ENCODE measurements around the gene IKZF3. TPM values are rescaled to one million over a fixed set of nuclear protein-coding genes. Genes with fewer than 3 reads are reported as not detected.

The IKZF3 gene
- total and polyA plus RNA-seq, 4 donors = 1.0 to 3.9 (median 2.6) TPM

DNA sequence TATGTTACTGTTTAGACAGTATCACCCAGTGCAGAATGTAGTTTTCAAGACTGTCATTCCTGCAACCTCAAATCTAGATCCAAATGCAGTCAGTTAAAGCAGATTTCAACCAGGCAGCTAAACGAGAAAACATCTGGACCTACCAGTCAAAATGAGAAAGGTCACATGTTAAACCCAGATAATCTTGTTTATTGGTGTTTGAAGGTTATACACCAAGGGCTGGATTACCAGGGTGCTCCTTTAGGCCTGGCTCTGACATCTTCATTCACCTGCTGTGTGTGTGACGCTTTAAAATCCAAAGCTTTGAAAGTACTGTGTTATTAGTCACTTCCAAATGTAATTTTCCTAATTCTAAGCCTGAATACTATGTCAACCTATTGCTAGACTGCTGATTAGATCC lies 54.9 kb downstream of the IKZF3 start:
- H3K9me3 ChIP-seq (ENCODE audit: control insufficient read depth in 4 of 4, insufficient read depth in 3 of 4, low read length in 3 of 4) = no peaks in the 10 kb centered on the region
- no peaks in the 10 kb centered on the region for H3K36me3 ChIP-seq (ENCODE audit: control insufficient read depth in 4 of 4, insufficient read depth in 4 of 4, low read length in 4 of 4)
- peaks cover 0 to 3% (median 0%) of the 10 kb centered on the region in 3 donors for H3K27me3 ChIP-seq (ENCODE audit: control insufficient read depth in 3 of 3, insufficient read depth in 3 of 3, low read length in 2 of 3)
- no peak overlapping the region for H3K9ac ChIP-seq (ENCODE audit: insufficient read depth in 1 of 2, low read length in 2 of 2)
- no peak for DNase-seq
- H3K4me3 ChIP-seq = no peak overlapping the region
- TF ChIP-seq, protein P1, sequence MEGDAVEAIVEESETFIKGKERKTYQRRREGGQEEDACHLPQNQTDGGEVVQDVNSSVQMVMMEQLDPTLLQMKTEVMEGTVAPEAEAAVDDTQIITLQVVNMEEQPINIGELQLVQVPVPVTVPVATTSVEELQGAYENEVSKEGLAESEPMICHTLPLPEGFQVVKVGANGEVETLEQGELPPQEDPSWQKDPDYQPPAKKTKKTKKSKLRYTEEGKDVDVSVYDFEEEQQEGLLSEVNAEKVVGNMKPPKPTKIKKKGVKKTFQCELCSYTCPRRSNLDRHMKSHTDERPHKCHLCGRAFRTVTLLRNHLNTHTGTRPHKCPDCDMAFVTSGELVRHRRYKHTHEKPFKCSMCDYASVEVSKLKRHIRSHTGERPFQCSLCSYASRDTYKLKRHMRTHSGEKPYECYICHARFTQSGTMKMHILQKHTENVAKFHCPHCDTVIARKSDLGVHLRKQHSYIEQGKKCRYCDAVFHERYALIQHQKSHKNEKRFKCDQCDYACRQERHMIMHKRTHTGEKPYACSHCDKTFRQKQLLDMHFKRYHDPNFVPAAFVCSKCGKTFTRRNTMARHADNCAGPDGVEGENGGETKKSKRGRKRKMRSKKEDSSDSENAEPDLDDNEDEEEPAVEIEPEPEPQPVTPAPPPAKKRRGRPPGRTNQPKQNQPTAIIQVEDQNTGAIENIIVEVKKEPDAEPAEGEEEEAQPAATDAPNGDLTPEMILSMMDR (IDR thresholded peaks at IDR 0.05; ENCODE audit: control extremely low read depth, extremely low read depth) = no peak
- ATAC-seq (ENCODE audit: insufficient read depth, low FRiP score) = no peak
- 63 to 76% methylated on average over 2 of the region's 2 CpGs for WGBS, 2 donors
- H3K4me1 ChIP-seq (ENCODE audit: control insufficient read depth in 5 of 5, insufficient read depth in 5 of 5, low read length in 5 of 5) = peaks cover 0 to 4% (median 0%) of the 10 kb centered on the region in 5 donors
- H3K27ac ChIP-seq (ENCODE audit: low read depth in 1 of 2, low read length in 1 of 2) = no peak overlapping the region

DNA sequence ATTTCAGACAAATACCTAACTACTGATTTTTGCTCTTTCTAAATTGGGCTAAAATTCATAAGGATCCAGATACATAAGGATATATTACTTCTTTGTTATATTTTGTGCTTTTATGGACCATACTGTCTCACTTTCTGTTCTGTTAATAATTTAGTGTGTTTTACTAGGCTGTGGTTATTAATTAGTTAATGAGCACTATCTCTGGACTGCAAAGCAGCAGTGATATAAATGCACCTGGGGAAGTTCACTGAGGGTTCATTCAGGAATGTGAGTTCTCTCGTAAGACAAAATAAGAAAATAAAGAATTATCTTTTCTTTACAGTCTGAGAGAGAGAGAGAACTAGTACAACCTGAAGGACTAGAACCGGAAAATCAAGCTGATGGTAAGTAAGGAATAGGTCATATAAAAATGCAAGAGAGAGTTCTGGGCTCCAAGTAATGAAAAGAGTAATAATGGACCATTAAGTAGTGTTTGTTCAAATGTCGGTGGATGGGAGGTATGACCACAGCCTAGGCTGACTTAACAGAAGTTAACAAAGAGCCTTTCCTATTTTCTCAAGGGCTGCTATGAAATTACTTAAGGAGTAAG lies 55.6 kb downstream of the IKZF3 start:
- Histone ChIP-seq H3K4me3 (no peak overlapping the region), H3K27me3 (ENCODE audit: control insufficient read depth in 3 of 3, insufficient read depth in 3 of 3, low read length in 2 of 3) (peaks cover 0 to 3% (median 0%) of the 10 kb centered on the region in 3 donors), H3K36me3 (ENCODE audit: control insufficient read depth in 4 of 4, insufficient read depth in 4 of 4, low read length in 4 of 4) (no peaks in the 10 kb centered on the region), H3K27ac (ENCODE audit: low read depth in 1 of 2, low read length in 1 of 2) (no peak overlapping the region), H3K9ac (ENCODE audit: insufficient read depth in 1 of 2, low read length in 2 of 2) (no peak overlapping the region), H3K9me3 (ENCODE audit: control insufficient read depth in 4 of 4, insufficient read depth in 3 of 4, low read length in 3 of 4) (no peaks in the 10 kb centered on the region), H3K4me1 (ENCODE audit: control insufficient read depth in 5 of 5, insufficient read depth in 5 of 5, low read length in 5 of 5) (peaks cover 0 to 4% (median 0%) of the 10 kb centered on the region in 5 donors)
- WGBS, 2 donors = 67 to 87% methylated on average over 3 of the region's 3 CpGs
- peak in 2 of 3 donors; percentile 47 to 72 for DNase-seq
- TF ChIP-seq, protein P1 (IDR thresholded peaks at IDR 0.05; ENCODE audit: control extremely low read depth, extremely low read depth) = no peak
- no peak for ATAC-seq (ENCODE audit: insufficient read depth, low FRiP score)

DNA sequence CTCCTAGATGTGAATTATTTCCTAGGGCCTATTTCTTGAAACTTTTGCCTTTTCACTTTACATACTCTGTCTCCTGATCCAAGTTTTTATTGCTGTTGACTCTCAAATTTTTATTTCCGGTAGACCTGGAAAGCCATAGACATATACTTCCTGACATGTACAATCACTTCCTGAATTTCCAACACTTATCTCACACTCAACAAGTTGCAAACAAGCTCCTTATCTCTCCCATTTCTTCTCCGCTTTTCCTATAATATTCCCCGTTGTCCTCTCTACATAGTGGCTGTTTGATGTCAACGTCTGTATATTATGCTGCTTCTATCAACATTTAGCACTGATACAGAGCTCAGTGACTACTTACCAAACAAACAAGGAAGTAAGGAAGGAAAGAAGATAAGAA lies 59.3 kb downstream of the IKZF3 start:
- H3K9ac ChIP-seq (ENCODE audit: insufficient read depth in 1 of 2, low read length in 2 of 2) = no peak overlapping the region
- WGBS, 2 donors = 36 to 44% methylated on average over 4 of the region's 4 CpGs
- H3K4me1 ChIP-seq (ENCODE audit: control insufficient read depth in 5 of 5, insufficient read depth in 5 of 5, low read length in 5 of 5) = no peaks in the 10 kb centered on the region
- no peak overlapping the region for H3K4me3 ChIP-seq
- TF ChIP-seq, protein P1 (IDR thresholded peaks at IDR 0.05; ENCODE audit: control extremely low read depth, extremely low read depth) = no peak
- ATAC-seq (ENCODE audit: insufficient read depth, low FRiP score) = no peak
- H3K36me3 ChIP-seq (ENCODE audit: control insufficient read depth in 4 of 4, insufficient read depth in 4 of 4, low read length in 4 of 4) = no peaks in the 10 kb centered on the region
- DNase-seq = no peak
- no peak overlapping the region for H3K27ac ChIP-seq (ENCODE audit: low read depth in 1 of 2, low read length in 1 of 2)
- H3K9me3 ChIP-seq (ENCODE audit: control insufficient read depth in 4 of 4, insufficient read depth in 3 of 4, low read length in 3 of 4) = no peaks in the 10 kb centered on the region
- peaks cover 0 to 3% (median 0%) of the 10 kb centered on the region in 3 donors for H3K27me3 ChIP-seq (ENCODE audit: control insufficient read depth in 3 of 3, insufficient read depth in 3 of 3, low read length in 2 of 3)

DNA sequence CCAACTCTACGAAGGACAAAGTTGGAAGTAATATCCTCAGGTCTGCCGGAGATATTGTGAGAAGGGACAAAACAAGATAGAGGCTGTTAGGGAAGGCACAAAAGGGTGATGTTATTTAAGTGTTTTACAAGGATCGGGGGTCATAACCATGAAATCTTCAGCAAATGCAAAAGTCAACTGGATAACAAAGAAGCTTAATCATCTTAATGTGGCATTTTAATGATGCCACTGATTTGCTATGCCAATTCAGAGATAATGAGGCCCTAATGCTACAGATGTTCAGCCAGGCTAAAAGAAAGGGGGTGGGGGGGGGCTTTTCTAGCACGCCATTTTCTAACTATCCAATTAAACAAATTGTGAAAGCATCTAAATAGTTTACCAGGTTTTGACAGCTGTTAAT lies 63.1 kb downstream of the IKZF3 start:
- H3K27me3 ChIP-seq (ENCODE audit: control insufficient read depth in 3 of 3, insufficient read depth in 3 of 3, low read length in 2 of 3) = no peaks in the 10 kb centered on the region
- DNase-seq (no peak), ATAC-seq (ENCODE audit: insufficient read depth, low FRiP score) (no peak)
- no peaks in the 10 kb centered on the region for H3K4me1 ChIP-seq (ENCODE audit: control insufficient read depth in 5 of 5, insufficient read depth in 5 of 5, low read length in 5 of 5)
- no peak overlapping the region for H3K27ac ChIP-seq (ENCODE audit: low read depth in 1 of 2, low read length in 1 of 2)
- H3K9ac ChIP-seq (ENCODE audit: insufficient read depth in 1 of 2, low read length in 2 of 2) = no peak overlapping the region
- TF ChIP-seq, protein P1 (IDR thresholded peaks at IDR 0.05; ENCODE audit: control extremely low read depth, extremely low read depth) = no peak
- WGBS, 2 donors = 91 to 95% methylated on average over 4 of the region's 4 CpGs
- no peak overlapping the region for H3K4me3 ChIP-seq
- H3K36me3 ChIP-seq (ENCODE audit: control insufficient read depth in 4 of 4, insufficient read depth in 4 of 4, low read length in 4 of 4) = no peaks in the 10 kb centered on the region
- no peaks in the 10 kb centered on the region for H3K9me3 ChIP-seq (ENCODE audit: control insufficient read depth in 4 of 4, insufficient read depth in 3 of 4, low read length in 3 of 4)
